PC-9 (cell line): ENCODE results near the gene EPS15. TPM values are rescaled to one million over a fixed set of nuclear protein-coding genes. Genes with fewer than 3 reads are reported as not detected.

Experiments used
- BruUV-seq: library from RNA; stranded (reverse); fragments of 400-500 nt; replicated peaks from 2 replicates; lab custom pipeline; 2021; lab: Mats Ljungman, UMichigan
- CTCF ChIA-PET: fragments of 300-600 bp; sonication (Branson Sonifier 250); formaldehyde crosslinking; loops from one replicate; lab custom pipeline; 2022; ENCODE audit warnings: antibody characterized with exemption; lab: Charles Lee
- POLR2A ChIA-PET: fragments of 300-600 bp; sonication (Branson Sonifier 250); formaldehyde crosslinking; loops from one replicate; lab custom pipeline; 2022; ENCODE audit warnings: antibody characterized with exemption; ENCODE audit not compliant: unreplicated experiment; lab: Charles Lee
- DNase-seq, 2 experiments: peaks; one replicate each; pipeline versions ENCODE4 v3.0.0 to v3.0.0-alpha.2; 2015 to 2022; ENCODE audit warnings: mixed read lengths in 1 of 2
- H2AFZ ChIP-seq: fragments of 200-600 bp; sonication (generic); 2 replicates; pipeline ENCODE4 v1.8.1; 2017; ENCODE audit warnings: antibody characterized with exemption
- H3F3A ChIP-seq: fragments of 200-600 bp; sonication (generic); 2 replicates; pipeline ENCODE4 v1.8.1; 2017; ENCODE audit warnings: antibody characterized with exemption, mild to moderate bottlenecking, low read depth; ENCODE audit not compliant: insufficient read depth
- H3K27ac ChIP-seq: fragments of 200-600 bp; sonication (generic); 2 replicates; pipeline ENCODE4 v1.6.1; 2016; ENCODE audit warnings: mixed run types
- H3K27me3 ChIP-seq: fragments of 200-600 bp; sonication (generic); 2 replicates; pipeline ENCODE4 v1.6.1; 2016; ENCODE audit warnings: low read depth, mixed run types; ENCODE audit not compliant: insufficient read depth
- H3K36me3 ChIP-seq: fragments of 200-600 bp; sonication (generic); 2 replicates; pipeline ENCODE4 v1.6.1; 2016; ENCODE audit warnings: low read depth, mixed run types
- H3K4me1 ChIP-seq: fragments of 200-600 bp; sonication (generic); replicated peaks from 2 replicates; pipeline ENCODE4 v1.6.1; 2016; ENCODE audit warnings: mixed run types; ENCODE audit not compliant: insufficient read depth
- H3K4me2 ChIP-seq: fragments of 200-600 bp; sonication (generic); 2 replicates; pipeline ENCODE4 v1.6.1; 2017; ENCODE audit warnings: mixed run types
- H3K4me3 ChIP-seq: fragments of 200-600 bp; sonication (generic); 2 replicates; pipeline ENCODE4 v1.6.1; 2016; ENCODE audit warnings: mixed run types
- H3K79me2 ChIP-seq: fragments of 200-600 bp; sonication (generic); 2 replicates; pipeline ENCODE4 v1.6.1; 2017; ENCODE audit warnings: low read depth, mixed run types
- H3K9me2 ChIP-seq: fragments of 200-600 bp; sonication (generic); 2 replicates; pipeline ENCODE4 v1.8.1; 2017; ENCODE audit warnings: mild to moderate bottlenecking; ENCODE audit not compliant: insufficient read depth
- H3K9me3 ChIP-seq: fragments of 200-600 bp; sonication (generic); 2 replicates; pipeline ENCODE4 v1.8.1; 2016; ENCODE audit warnings: low read depth; ENCODE audit not compliant: insufficient read depth
- H4K20me1 ChIP-seq: fragments of 200-600 bp; sonication (generic); 2 replicates; pipeline ENCODE4 v1.8.1; 2017; ENCODE audit not compliant: insufficient read depth
- CTCF ChIP-seq: fragments of 200-600 bp; sonication (generic); conservative IDR thresholded peaks from 2 replicates; pipeline ENCODE4 v1.6.1; 2017; ENCODE audit warnings: mixed run types, antibody characterized with exemption, mild to moderate bottlenecking, moderate library complexity
- EZH2 ChIP-seq: fragments of 200-600 bp; sonication (generic); IDR thresholded peaks from 2 replicates; pipeline ENCODE4 v1.8.0; 2017; ENCODE audit warnings: antibody characterized with exemption, low read depth
- intact Hi-C: fragments of 100-400 bp; cut with micrococcal nuclease; formaldehyde crosslinking; loops from one replicate; pipeline ENCODE4 v1.10.0; 2022; ENCODE audit not compliant: unreplicated experiment
- total RNA-seq: library from RNA; stranded (reverse); gene quantifications from 2 replicates; pipeline ENCODE4 v1.2.3, GENCODE V29; 2021

Gene EPS15
- total RNA-seq, 1 experiment from 2014 or later, result 60.1 TPM

- TF ChIP-seq EZH2, result no peak
- no peak for TF ChIP-seq CTCF
- no peak overlapping the region for H2AFZ ChIP-seq
- no peaks in the 10 kb centered on the region for H3K9me3 ChIP-seq
- no peaks in the 10 kb centered on the region for H4K20me1 ChIP-seq
- no TSS peak for BruUV-seq
- H3F3A ChIP-seq, result peaks cover 6% of the 10 kb centered on the region; the same call in 1 of the 2 replicates
- DNase-seq, result no peak
- POLR2A ChIA-PET, result interaction anchor here (0.5 kb wide), 1 partner anchor 225 kb away, joined by 26 read pairs; no protein-coding TSS in a partner anchor
- H3K9me2 ChIP-seq, result no peaks in the 10 kb centered on the region
- no peaks in the 10 kb centered on the region for H3K79me2 ChIP-seq
- H3K27me3 ChIP-seq, result no peaks in the 10 kb centered on the region
- no peak overlapping the region for H3K27ac ChIP-seq
- H3K36me3 ChIP-seq, result 0 out of 2 replicates have a peak, but pooled peaks cover 9% of the 10 kb centered on the region
- no peak overlapping the region for H3K4me2 ChIP-seq
- no peaks in the 10 kb centered on the region for H3K4me1 ChIP-seq
- CTCF ChIA-PET, result interaction anchor here (0.5 kb wide), 1 partner anchor 279 kb away, joined by 12 read pairs; no protein-coding TSS in a partner anchor
- intact Hi-C loops, result no loop called here
- no peak overlapping the region for H3K4me3 ChIP-seq
Measured at GRCh38 chr1:51418384-51418959, 100.6 kb downstream of the EPS15 start.

- no peak for DNase-seq
- Histone ChIP-seq H3K4me3 (no peak overlapping the region), H3K36me3 (0 out of 2 replicates have a peak, but pooled peaks cover 9% of the 10 kb centered on the region), H4K20me1 (no peaks in the 10 kb centered on the region), H3K27me3 (no peaks in the 10 kb centered on the region), H2AFZ (no peak overlapping the region), H3K79me2 (no peaks in the 10 kb centered on the region), H3K4me2 (no peak overlapping the region), H3F3A (peaks cover 6% of the 10 kb centered on the region; the same call in 1 of the 2 replicates), H3K9me2 (no peaks in the 10 kb centered on the region), H3K27ac (no peak overlapping the region), H3K4me1 (no peaks in the 10 kb centered on the region), H3K9me3 (no peaks in the 10 kb centered on the region)
- CTCF ChIA-PET, result no interaction called here
- POLR2A ChIA-PET, result no interaction called here
- BruUV-seq, result no TSS peak
- TF ChIP-seq EZH2 (no peak), CTCF (no peak)
- intact Hi-C loops, result no loop called here
Measured at GRCh38 chr1:51417496-51418383, 101.3 kb downstream of the EPS15 start.

GRCh38 chr1:51416910-51417309, 102.2 kb downstream of the EPS15 start:
- no peak overlapping the region for H2AFZ ChIP-seq
- H3K9me3 ChIP-seq, result no peaks in the 10 kb centered on the region
- BruUV-seq, result no TSS peak
- H3K27ac ChIP-seq, result no peak overlapping the region
- no peaks in the 10 kb centered on the region for H3K27me3 ChIP-seq
- TF ChIP-seq EZH2, result no peak
- TF ChIP-seq CTCF, result no peak
- intact Hi-C loops, result no loop called here
- no peaks in the 10 kb centered on the region; the same call in 1 of the 2 replicates for H3F3A ChIP-seq
- no peaks in the 10 kb centered on the region for H4K20me1 ChIP-seq
- H3K9me2 ChIP-seq, result no peaks in the 10 kb centered on the region
- H3K4me2 ChIP-seq, result no peak overlapping the region
- no peaks in the 10 kb centered on the region for H3K4me1 ChIP-seq
- H3K4me3 ChIP-seq, result no peak overlapping the region
- DNase-seq, result no peak
- POLR2A ChIA-PET, result no interaction called here
- CTCF ChIA-PET, result no interaction called here
- H3K36me3 ChIP-seq, result 0 out of 2 replicates have a peak, but pooled peaks cover 9% of the 10 kb centered on the region
- H3K79me2 ChIP-seq, result no peaks in the 10 kb centered on the region
